Fibroblast of lung (primary cell): ENCODE data around the gene MT1B.

ENCODE experiments used
- EZH2 ChIP-seq: IDR thresholded peaks from 2 replicates; pipeline ENCODE4 v1.5.1; 2012; ENCODE audit warnings: low read length, control low read depth, mild to moderate bottlenecking; ENCODE audit errors: missing control alignments
- TF ChIP-seq, protein P1 (sequence below), 2 donors: IDR thresholded peaks in 1 of 2; conservative IDR thresholded peaks in 1 of 2; 1 replicate in 1 of 2; 2 replicates in 1 of 2; pipeline ENCODE4 v1.5.1; 2011 to 2012; ENCODE audit warnings: low read length in 2 of 2, control low read depth in 1 of 2, inconsistent platforms in 1 of 2, low read depth in 1 of 2, mild to moderate bottlenecking in 1 of 2

DNA sequence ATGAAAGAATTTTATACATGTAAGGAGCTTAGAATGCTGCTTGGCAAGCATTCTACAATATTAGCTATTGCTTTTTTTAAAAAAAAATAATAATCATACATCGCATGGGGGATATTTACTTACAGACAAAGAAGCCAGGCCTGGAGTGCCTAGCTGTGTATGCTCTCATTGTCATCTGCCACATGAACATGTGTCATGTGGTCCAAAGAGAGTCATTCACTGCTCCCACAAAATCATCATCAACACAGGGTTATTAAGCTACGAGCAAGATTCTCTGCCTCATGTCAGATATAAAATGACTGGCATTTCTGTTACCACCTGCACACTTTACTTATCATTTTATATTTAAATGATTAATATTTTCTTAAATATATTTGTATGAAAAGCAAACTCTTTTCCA lies 28.0 kb upstream of the MT1B start:
- TF ChIP-seq, protein P1, sequence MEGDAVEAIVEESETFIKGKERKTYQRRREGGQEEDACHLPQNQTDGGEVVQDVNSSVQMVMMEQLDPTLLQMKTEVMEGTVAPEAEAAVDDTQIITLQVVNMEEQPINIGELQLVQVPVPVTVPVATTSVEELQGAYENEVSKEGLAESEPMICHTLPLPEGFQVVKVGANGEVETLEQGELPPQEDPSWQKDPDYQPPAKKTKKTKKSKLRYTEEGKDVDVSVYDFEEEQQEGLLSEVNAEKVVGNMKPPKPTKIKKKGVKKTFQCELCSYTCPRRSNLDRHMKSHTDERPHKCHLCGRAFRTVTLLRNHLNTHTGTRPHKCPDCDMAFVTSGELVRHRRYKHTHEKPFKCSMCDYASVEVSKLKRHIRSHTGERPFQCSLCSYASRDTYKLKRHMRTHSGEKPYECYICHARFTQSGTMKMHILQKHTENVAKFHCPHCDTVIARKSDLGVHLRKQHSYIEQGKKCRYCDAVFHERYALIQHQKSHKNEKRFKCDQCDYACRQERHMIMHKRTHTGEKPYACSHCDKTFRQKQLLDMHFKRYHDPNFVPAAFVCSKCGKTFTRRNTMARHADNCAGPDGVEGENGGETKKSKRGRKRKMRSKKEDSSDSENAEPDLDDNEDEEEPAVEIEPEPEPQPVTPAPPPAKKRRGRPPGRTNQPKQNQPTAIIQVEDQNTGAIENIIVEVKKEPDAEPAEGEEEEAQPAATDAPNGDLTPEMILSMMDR (conservative IDR thresholded peaks at IDR 0.05 in 1 of 2, IDR thresholded peaks at IDR 0.05 in 1 of 2; ENCODE audit: low read depth in 1 of 2, low read length in 2 of 2): no peak
- no peak for TF ChIP-seq EZH2
